ENCODE measurements around the gene LINC00237.

The LINC00237 gene

GRCh38 chr20:21133404-21133803, 27.2 kb upstream of the LINC00237 start:
- Mint-ChIP-seq H3K36me3 (peaks cover 20% of the 10 kb centered on the region), H3K4me1 (no peaks in the 10 kb centered on the region), H3K4me3 (no peak overlapping the region), H3K27ac (no peak overlapping the region), H3K27me3 (no peaks in the 10 kb centered on the region), H3K9me3 (no peaks in the 10 kb centered on the region)

GRCh38 chr20:21129861-21130260, 23.7 kb upstream of the LINC00237 start:
- Mint-ChIP-seq H3K27ac (no peak overlapping the region), H3K4me3 (no peak overlapping the region)

GRCh38 chr20:21127201-21127981, 21.2 kb upstream of the LINC00237 start:
- Mint-ChIP-seq H3K9me3 (no peaks in the 10 kb centered on the region), H3K27me3 (no peaks in the 10 kb centered on the region), H3K4me1 (peaks cover 16% of the 10 kb centered on the region), H3K27ac (no peak overlapping the region), H3K36me3 (peaks cover 6% of the 10 kb centered on the region), H3K4me3 (peak overlapping the region; percentile 92)

More at GRCh38 chr20:21129861-21130260, 23.7 kb upstream of the LINC00237 start:
- H3K27me3 Mint-ChIP-seq, result no peaks in the 10 kb centered on the region
- H3K9me3 Mint-ChIP-seq, result no peaks in the 10 kb centered on the region
- peaks cover 16% of the 10 kb centered on the region for H3K4me1 Mint-ChIP-seq
- H3K36me3 Mint-ChIP-seq, result peaks cover 8% of the 10 kb centered on the region

- Mint-ChIP-seq H3K9me3 (no peaks in the 10 kb centered on the region), H3K36me3 (peaks cover 6% of the 10 kb centered on the region), H3K4me3 (peak overlapping the region; percentile 92), H3K27ac (peak overlapping the region; percentile 89), H3K4me1 (peaks cover 16% of the 10 kb centered on the region), H3K27me3 (no peaks in the 10 kb centered on the region)
Measured at GRCh38 chr20:21126581-21126870, 20.4 kb upstream of the LINC00237 start.

- H3K27me3 Mint-ChIP-seq, result no peaks in the 10 kb centered on the region
- H3K27ac Mint-ChIP-seq, result peak within 1 kb of the TSS; percentile 89
- H3K36me3 Mint-ChIP-seq, result peaks cover 6% of the 10 kb centered on the region
- H3K9me3 Mint-ChIP-seq, result no peaks in the 10 kb centered on the region
- H3K4me1 Mint-ChIP-seq, result peaks cover 16% of the 10 kb centered on the region
- peak within 1 kb of the TSS; percentile 92 for H3K4me3 Mint-ChIP-seq
Measured at GRCh38 chr20:21125849-21126580, 19.9 kb upstream of the LINC00237 start, which contains the start of gene KIZ. KIZ (plus strand) TSS chr20:21126082; CDS start chr20:21126116, 34 bp downstream.

- Mint-ChIP-seq H3K36me3 (peaks cover 8% of the 10 kb centered on the region), H3K27me3 (peaks cover 4% of the 10 kb centered on the region), H3K27ac (peak overlapping the region; percentile 87), H3K4me3 (peak overlapping the region; percentile 92), H3K4me1 (peaks cover 16% of the 10 kb centered on the region), H3K9me3 (no peaks in the 10 kb centered on the region)
Measured at GRCh38 chr20:21125072-21125848, 19.1 kb upstream of the LINC00237 start.

GRCh38 chr20:21124190-21124589, 18.0 kb upstream of the LINC00237 start:
- H3K9me3 Mint-ChIP-seq, result no peaks in the 10 kb centered on the region
- H3K36me3 Mint-ChIP-seq, result peaks cover 6% of the 10 kb centered on the region
- no peak overlapping the region for H3K4me3 Mint-ChIP-seq
- peaks cover 4% of the 10 kb centered on the region for H3K27me3 Mint-ChIP-seq
- H3K27ac Mint-ChIP-seq, result no peak overlapping the region
- peaks cover 16% of the 10 kb centered on the region for H3K4me1 Mint-ChIP-seq

GRCh38 chr20:21118782-21119181, 12.6 kb upstream of the LINC00237 start:
- H3K27me3 Mint-ChIP-seq, result peaks cover 12% of the 10 kb centered on the region
- peaks cover 7% of the 10 kb centered on the region for H3K36me3 Mint-ChIP-seq
- no peaks in the 10 kb centered on the region for H3K9me3 Mint-ChIP-seq
- no peak overlapping the region for H3K4me3 Mint-ChIP-seq
- no peaks in the 10 kb centered on the region for H3K4me1 Mint-ChIP-seq
- H3K27ac Mint-ChIP-seq, result no peak overlapping the region

GRCh38 chr20:21118138-21118537, 12.0 kb upstream of the LINC00237 start:
- Mint-ChIP-seq H3K4me3 (no peak overlapping the region), H3K9me3 (no peaks in the 10 kb centered on the region), H3K4me1 (no peaks in the 10 kb centered on the region), H3K36me3 (peaks cover 7% of the 10 kb centered on the region), H3K27me3 (peaks cover 14% of the 10 kb centered on the region), H3K27ac (no peak overlapping the region)

GRCh38 chr20:21117521-21117920, 11.4 kb upstream of the LINC00237 start:
- Mint-ChIP-seq H3K4me1 (no peaks in the 10 kb centered on the region), H3K4me3 (no peak overlapping the region), H3K27ac (no peak overlapping the region), H3K9me3 (no peaks in the 10 kb centered on the region), H3K36me3 (peaks cover 5% of the 10 kb centered on the region), H3K27me3 (peaks cover 15% of the 10 kb centered on the region)

GRCh38 chr20:21114584-21114983, 8.4 kb upstream of the LINC00237 start:
- H3K4me3 Mint-ChIP-seq, result no peak overlapping the region
- peaks cover 22% of the 10 kb centered on the region for H3K27me3 Mint-ChIP-seq
- no peaks in the 10 kb centered on the region for H3K9me3 Mint-ChIP-seq
- H3K27ac Mint-ChIP-seq, result no peak overlapping the region
- no peaks in the 10 kb centered on the region for H3K4me1 Mint-ChIP-seq
- H3K36me3 Mint-ChIP-seq, result peaks cover 3% of the 10 kb centered on the region

- H3K4me1 Mint-ChIP-seq, result no peaks in the 10 kb centered on the region
- peaks cover 20% of the 10 kb centered on the region for H3K27me3 Mint-ChIP-seq
- no peak overlapping the region for H3K4me3 Mint-ChIP-seq
- H3K36me3 Mint-ChIP-seq, result peaks cover 3% of the 10 kb centered on the region
- H3K27ac Mint-ChIP-seq, result no peak overlapping the region
- H3K9me3 Mint-ChIP-seq, result no peaks in the 10 kb centered on the region
Measured at GRCh38 chr20:21113697-21114096, 7.5 kb upstream of the LINC00237 start.

GRCh38 chr20:21111416-21111815, 5.3 kb upstream of the LINC00237 start:
- Mint-ChIP-seq H3K36me3 (peaks cover 3% of the 10 kb centered on the region), H3K27me3 (peaks cover 35% of the 10 kb centered on the region), H3K27ac (no peak overlapping the region), H3K4me1 (peaks cover 1% of the 10 kb centered on the region), H3K4me3 (no peak overlapping the region), H3K9me3 (no peaks in the 10 kb centered on the region)

GRCh38 chr20:21110811-21111210, 4.7 kb upstream of the LINC00237 start:
- no peaks in the 10 kb centered on the region for H3K9me3 Mint-ChIP-seq
- H3K4me3 Mint-ChIP-seq, result no peak overlapping the region
- peaks cover 38% of the 10 kb centered on the region for H3K27me3 Mint-ChIP-seq
- no peak overlapping the region for H3K27ac Mint-ChIP-seq
- H3K4me1 Mint-ChIP-seq, result peaks cover 4% of the 10 kb centered on the region
- peaks cover 3% of the 10 kb centered on the region for H3K36me3 Mint-ChIP-seq

- Mint-ChIP-seq H3K4me3 (no peak overlapping the region), H3K27ac (no peak overlapping the region), H3K36me3 (peaks cover 3% of the 10 kb centered on the region), H3K4me1 (peaks cover 4% of the 10 kb centered on the region), H3K27me3 (peaks cover 43% of the 10 kb centered on the region), H3K9me3 (no peaks in the 10 kb centered on the region)
Measured at GRCh38 chr20:21109144-21109543, 3.0 kb upstream of the LINC00237 start.
